H9 (cell line): ENCODE results near the gene TRIM44. TPM values are rescaled to one million over a fixed set of nuclear protein-coding genes. Genes with fewer than 3 reads are reported as not detected.

ENCODE experiments used
- DNase-seq: peaks from one replicate; pipeline ENCODE4 v3.0.0-alpha.2; 2017
- H2AFZ ChIP-seq: one replicate; pipeline ENCODE4 v1.6.1; 2013; ENCODE audit warnings: mild to moderate bottlenecking, low read length, control low read depth, moderate library complexity
- H2AK5ac ChIP-seq: 2 replicates; pipeline ENCODE4 v1.6.1; 2013; ENCODE audit warnings: low read length, control low read depth, mixed read lengths; ENCODE audit not compliant: insufficient read length
- H2BK120ac ChIP-seq: one replicate; pipeline ENCODE4 v1.6.1; 2013; ENCODE audit warnings: low read depth, mild to moderate bottlenecking, low read length, control low read depth, inconsistent platforms; ENCODE audit not compliant: poor library complexity, severe bottlenecking
- H2BK12ac ChIP-seq: 2 replicates; pipeline ENCODE4 v1.6.1; 2013; ENCODE audit warnings: low read length, control low read depth, mixed read lengths, low read depth; ENCODE audit not compliant: insufficient read length
- H2BK15ac ChIP-seq: 2 replicates; pipeline ENCODE4 v1.6.1; 2013; ENCODE audit warnings: low read depth, low read length, control low read depth
- H2BK20ac ChIP-seq: one replicate; pipeline ENCODE4 v1.6.1; 2013; ENCODE audit warnings: low read depth, mild to moderate bottlenecking, low read length, control low read depth, inconsistent platforms; ENCODE audit not compliant: poor library complexity, severe bottlenecking
- H2BK5ac ChIP-seq: 2 replicates; pipeline ENCODE4 v1.6.1; 2013; ENCODE audit warnings: low read length, control low read depth, mixed read lengths; ENCODE audit not compliant: insufficient read length
- H3K14ac ChIP-seq: 2 replicates; pipeline ENCODE4 v1.6.1; 2013; ENCODE audit warnings: low read length, control low read depth; ENCODE audit not compliant: insufficient read depth
- H3K18ac ChIP-seq: 2 replicates; pipeline ENCODE4 v1.6.1; 2013; ENCODE audit warnings: low read depth, mild to moderate bottlenecking, mixed read lengths, low read length, control low read depth; ENCODE audit not compliant: insufficient read length
- H3K23ac ChIP-seq: 2 replicates; pipeline ENCODE4 v1.6.1; 2013; ENCODE audit warnings: low read length, control low read depth, mixed read lengths, low read depth; ENCODE audit not compliant: insufficient read length
- H3K23me2 ChIP-seq: 2 replicates; pipeline ENCODE4 v1.6.1; 2013; ENCODE audit warnings: low read depth, mild to moderate bottlenecking, mixed read lengths, low read length, control low read depth; ENCODE audit not compliant: insufficient read length, poor library complexity, severe bottlenecking
- H3K27ac ChIP-seq: 2 replicates; pipeline ENCODE4 v1.5.1; 2013; ENCODE audit warnings: low read length, control low read depth, mixed read lengths, low read depth; ENCODE audit not compliant: insufficient read length
- H3K27me3 ChIP-seq: 2 replicates; pipeline ENCODE4 v1.6.1; 2013; ENCODE audit warnings: low read length, control low read depth, inconsistent platforms; ENCODE audit not compliant: insufficient read depth
- H3K4ac ChIP-seq: 2 replicates; pipeline ENCODE4 v1.6.1; 2013; ENCODE audit warnings: low read depth, mild to moderate bottlenecking, control low read depth, inconsistent platforms, low read length, moderate library complexity
- H3K4me1 ChIP-seq: 2 replicates; pipeline ENCODE4 v1.6.1; 2013; ENCODE audit warnings: low read length, control low read depth, inconsistent platforms; ENCODE audit not compliant: insufficient read depth
- H3K4me2 ChIP-seq: 2 replicates; pipeline ENCODE4 v1.6.1; 2013; ENCODE audit warnings: low read length, control low read depth, mixed read lengths; ENCODE audit not compliant: insufficient read length, insufficient read depth
- H3K56ac ChIP-seq: 2 replicates; pipeline ENCODE4 v1.6.1; 2013; ENCODE audit warnings: low read depth, mild to moderate bottlenecking, mixed read lengths, low read length, control low read depth; ENCODE audit not compliant: insufficient read length
- H3K79me1 ChIP-seq: 2 replicates; pipeline ENCODE4 v1.6.1; 2013; ENCODE audit warnings: low read depth, mild to moderate bottlenecking, moderate library complexity, low read length, control low read depth, inconsistent platforms; ENCODE audit not compliant: insufficient read depth, poor library complexity, severe bottlenecking
- H3K79me2 ChIP-seq: 2 replicates; pipeline ENCODE4 v1.6.1; 2013; ENCODE audit warnings: low read length, control low read depth, inconsistent platforms; ENCODE audit not compliant: insufficient read depth
- H3K9ac ChIP-seq: 2 replicates; pipeline ENCODE4 v1.6.1; 2013; ENCODE audit warnings: low read length, control low read depth, mixed read lengths; ENCODE audit not compliant: insufficient read length; ENCODE audit errors: extremely low read depth
- H3K9me3 ChIP-seq: one replicate; pipeline ENCODE4 v1.6.1; 2013; ENCODE audit warnings: low read depth, low read length, inconsistent platforms; ENCODE audit not compliant: control insufficient read depth
- H3T11ph ChIP-seq: one replicate; pipeline ENCODE4 v1.6.1; 2013; ENCODE audit warnings: mild to moderate bottlenecking, low read length, control low read depth, inconsistent platforms
- H4K20me1 ChIP-seq: one replicate; pipeline ENCODE4 v1.6.1; 2013; ENCODE audit not compliant: control insufficient read depth, insufficient read length, insufficient read depth
- H4K5ac ChIP-seq: 2 replicates; pipeline ENCODE4 v1.6.1; 2013; ENCODE audit warnings: low read depth, mild to moderate bottlenecking, mixed read lengths, low read length, control low read depth; ENCODE audit not compliant: insufficient read length
- H4K8ac ChIP-seq: replicated peaks from 2 replicates; pipeline ENCODE4 v1.6.1; 2013; ENCODE audit warnings: low read length, control low read depth, mixed read lengths, low read depth; ENCODE audit not compliant: insufficient read length
- H4K91ac ChIP-seq: 2 replicates; pipeline ENCODE4 v1.6.1; 2013; ENCODE audit warnings: low read depth, mild to moderate bottlenecking, moderate library complexity, mixed read lengths, low read length, control low read depth; ENCODE audit not compliant: insufficient read length
- H3K27ac Mint-ChIP-seq, 3 experiments: 2 replicates in 2 of 3; 3 replicates in 1 of 3; pipeline ENCODE4 v1.8.0; 2020 to 2021; ENCODE audit warnings: mixed read lengths in 3 of 3, mild to moderate bottlenecking in 1 of 3, moderate library complexity in 1 of 3
- H3K27me3 Mint-ChIP-seq: 2 replicates; pipeline ENCODE4 v1.8.0; 2021; ENCODE audit warnings: low read depth, mild to moderate bottlenecking, moderate library complexity, mixed read lengths
- H3K36me3 Mint-ChIP-seq, 3 experiments: 2 replicates in 2 of 3; 3 replicates in 1 of 3; pipeline ENCODE4 v1.8.0; 2020 to 2021; ENCODE audit warnings: low read depth in 3 of 3, mixed read lengths in 3 of 3; ENCODE audit not compliant: insufficient read depth in 1 of 3
- H3K4me1 Mint-ChIP-seq, 2 experiments: 2 replicates each; pipeline ENCODE4 v1.8.0; 2020; ENCODE audit warnings: mixed read lengths in 2 of 2
- H3K4me3 Mint-ChIP-seq, 2 experiments: 2 replicates in 1 of 2; 3 replicates in 1 of 2; pipeline ENCODE4 v1.8.0; 2020 to 2021; ENCODE audit warnings: mild to moderate bottlenecking in 2 of 2, mixed read lengths in 2 of 2, moderate library complexity in 1 of 2
- H3K9me3 Mint-ChIP-seq, 2 experiments: 2 replicates in 1 of 2; 3 replicates in 1 of 2; pipeline ENCODE4 v1.8.0; 2020; ENCODE audit warnings: mild to moderate bottlenecking in 2 of 2, mixed read lengths in 2 of 2, moderate library complexity in 1 of 2
- WGBS: extraction: QIAGEN DNeasy Blood & Tissue Kit; methylation state at CpG from one replicate; pipeline ENCODE4 v1.1.7; 2013; ENCODE audit warnings: missing lambda C conversion rate, low lambda C conversion rate, mixed read lengths; ENCODE audit not compliant: insufficient read length; ENCODE audit errors: extremely low coverage; 5-methylcytosine and 5-hydroxymethylcytosine counted together
- total RNA-seq: library from RNA; stranded (reverse); gene quantifications from 2 replicates; pipeline ENCODE4 v1.2.1, GENCODE V29; 2021
- TF ChIP-seq, protein P1 (sequence below): fragments of 200-600 bp; sonication (generic); conservative IDR thresholded peaks from 3 replicates; pipeline ENCODE4 v1.8.0; 2021; ENCODE audit warnings: antibody characterized with exemption, mild to moderate bottlenecking

TRIM44 gene
- total RNA-seq, 1 experiment from 2014 or later, result 37.7 TPM

GRCh38 chr11:35631891-35632290, 30.7 kb upstream of the TRIM44 start:
- H3K79me2 ChIP-seq, result no peaks in the 10 kb centered on the region
- TF ChIP-seq, protein P1, sequence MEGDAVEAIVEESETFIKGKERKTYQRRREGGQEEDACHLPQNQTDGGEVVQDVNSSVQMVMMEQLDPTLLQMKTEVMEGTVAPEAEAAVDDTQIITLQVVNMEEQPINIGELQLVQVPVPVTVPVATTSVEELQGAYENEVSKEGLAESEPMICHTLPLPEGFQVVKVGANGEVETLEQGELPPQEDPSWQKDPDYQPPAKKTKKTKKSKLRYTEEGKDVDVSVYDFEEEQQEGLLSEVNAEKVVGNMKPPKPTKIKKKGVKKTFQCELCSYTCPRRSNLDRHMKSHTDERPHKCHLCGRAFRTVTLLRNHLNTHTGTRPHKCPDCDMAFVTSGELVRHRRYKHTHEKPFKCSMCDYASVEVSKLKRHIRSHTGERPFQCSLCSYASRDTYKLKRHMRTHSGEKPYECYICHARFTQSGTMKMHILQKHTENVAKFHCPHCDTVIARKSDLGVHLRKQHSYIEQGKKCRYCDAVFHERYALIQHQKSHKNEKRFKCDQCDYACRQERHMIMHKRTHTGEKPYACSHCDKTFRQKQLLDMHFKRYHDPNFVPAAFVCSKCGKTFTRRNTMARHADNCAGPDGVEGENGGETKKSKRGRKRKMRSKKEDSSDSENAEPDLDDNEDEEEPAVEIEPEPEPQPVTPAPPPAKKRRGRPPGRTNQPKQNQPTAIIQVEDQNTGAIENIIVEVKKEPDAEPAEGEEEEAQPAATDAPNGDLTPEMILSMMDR, result no peak
- H3K9me3 Mint-ChIP-seq, result peaks cover 0 to 2% of the 10 kb centered on the region in 2 experiments; a peak in 2 of 5 replicates
- no peak for DNase-seq
- no peaks in the 10 kb centered on the region for H3K9me3 ChIP-seq
- H3K14ac ChIP-seq, result no peak overlapping the region
- H3K27ac Mint-ChIP-seq, result no peak overlapping the region
- no peak overlapping the region for H3K18ac ChIP-seq
- no peak overlapping the region for H2BK5ac ChIP-seq
- H3K36me3 Mint-ChIP-seq, result no peaks in the 10 kb centered on the region; a peak in 1 of 7 replicates
- H2AFZ ChIP-seq, result no peak overlapping the region
- H3T11ph ChIP-seq, result no peak overlapping the region
- H3K4me2 ChIP-seq, result no peak overlapping the region
- H3K4ac ChIP-seq, result no peak overlapping the region
- H3K4me1 Mint-ChIP-seq, result no peaks in the 10 kb centered on the region
- peaks cover 16% of the 10 kb centered on the region for H3K27me3 Mint-ChIP-seq
- H3K56ac ChIP-seq, result no peak overlapping the region
- H2BK12ac ChIP-seq, result no peak overlapping the region
- no peaks in the 10 kb centered on the region for H4K20me1 ChIP-seq
- H2BK15ac ChIP-seq, result no peak overlapping the region
- no peak overlapping the region for H2BK20ac ChIP-seq
- H4K5ac ChIP-seq, result no peak overlapping the region
- H2BK120ac ChIP-seq, result no peak overlapping the region
- no peak overlapping the region for H3K27ac ChIP-seq
- no peaks in the 10 kb centered on the region; the same call in 1 of the 2 replicates for H3K4me1 ChIP-seq
- H3K9ac ChIP-seq, result no peak overlapping the region
- H4K8ac ChIP-seq, result no peak overlapping the region
- no peaks in the 10 kb centered on the region for H3K79me1 ChIP-seq
- no peak overlapping the region for H2AK5ac ChIP-seq
- no peak overlapping the region for H3K4me3 Mint-ChIP-seq
- H3K23ac ChIP-seq, result no peak overlapping the region
- no CpG with 5 or more reads among the region's 3 CpGs for WGBS
- no peaks in the 10 kb centered on the region for H3K27me3 ChIP-seq
- H4K91ac ChIP-seq, result no peak overlapping the region
- no peaks in the 10 kb centered on the region for H3K23me2 ChIP-seq
